ENCODE data around the gene KCNK10. TPM values are rescaled to one million over a fixed set of nuclear protein-coding genes. Genes with fewer than 3 reads are reported as not detected.

KCNK10 gene
- total RNA-seq, 4 donors from 2014 or later, result 0.02 TPM; not detected in 3

GRCh38 chr14:88296351-88296750, 26.7 kb downstream of the KCNK10 start:
- TF ChIP-seq POLR2A (IDR thresholded peaks at IDR 0.05) (no peak), CTCF (IDR thresholded peaks at IDR 0.05) (no peak)
- DNase-seq (ENCODE audit: low spot score in 2 of 2), result no peak
- intact Hi-C loops (cut with DNase I; ENCODE audit: low total_unique reads), result no loop called here
- 80 to 84% methylated on average over 4 of the region's 4 CpGs for WGBS, 2 donors
- H3K4me3 ChIP-seq (ENCODE audit: low read depth, poor library complexity, severe bottlenecking), result no peak overlapping the region

- WGBS, 2 donors, result 61 to 70% methylated on average over 3 of the region's 3 CpGs
- no peak for DNase-seq (ENCODE audit: low spot score in 2 of 2)
- intact Hi-C loops (cut with DNase I; ENCODE audit: low total_unique reads), result no loop called here
- H3K4me3 ChIP-seq (ENCODE audit: low read depth, poor library complexity, severe bottlenecking), result no peak overlapping the region
- no peak for TF ChIP-seq POLR2A (IDR thresholded peaks at IDR 0.05)
- no peak for TF ChIP-seq CTCF (IDR thresholded peaks at IDR 0.05)
These were observed 33.1 kb downstream of the KCNK10 start for GRCh38 chr14:88289996-88290395.

GRCh38 chr14:88289234-88289633, 33.8 kb downstream of the KCNK10 start:
- DNase-seq (ENCODE audit: low spot score in 2 of 2), result no peak
- TF ChIP-seq CTCF (IDR thresholded peaks at IDR 0.05) (no peak), POLR2A (IDR thresholded peaks at IDR 0.05) (no peak)
- intact Hi-C loops (cut with DNase I; ENCODE audit: low total_unique reads), result no loop called here
- no peak overlapping the region for H3K4me3 ChIP-seq (ENCODE audit: low read depth, poor library complexity, severe bottlenecking)

GRCh38 chr14:88286309-88286708, 36.8 kb downstream of the KCNK10 start:
- no peak for TF ChIP-seq CTCF (IDR thresholded peaks at IDR 0.05)
- TF ChIP-seq POLR2A (IDR thresholded peaks at IDR 0.05), result no peak
- intact Hi-C loops (cut with DNase I; ENCODE audit: low total_unique reads), result no loop called here
- no peak for DNase-seq (ENCODE audit: low spot score in 2 of 2)
- H3K4me3 ChIP-seq (ENCODE audit: low read depth, poor library complexity, severe bottlenecking), result no peak overlapping the region
- WGBS, 2 donors, result 31 to 37% methylated on average over 1 of the region's 1 CpG

GRCh38 chr14:88281447-88281846, 41.6 kb downstream of the KCNK10 start:
- intact Hi-C loops (cut with DNase I; ENCODE audit: low total_unique reads), result no loop called here
- WGBS, 2 donors, result 73 to 74% methylated on average over 3 of the region's 3 CpGs
- TF ChIP-seq POLR2A (IDR thresholded peaks at IDR 0.05) (no peak), CTCF (IDR thresholded peaks at IDR 0.05) (no peak)
- DNase-seq (ENCODE audit: low spot score in 2 of 2), result no peak
- H3K4me3 ChIP-seq (ENCODE audit: low read depth, poor library complexity, severe bottlenecking), result no peak overlapping the region

GRCh38 chr14:88276923-88277596, 46.0 kb downstream of the KCNK10 start:
- intact Hi-C loops (cut with DNase I; ENCODE audit: low total_unique reads), result no loop called here
- TF ChIP-seq POLR2A (IDR thresholded peaks at IDR 0.05) (no peak), CTCF (IDR thresholded peaks at IDR 0.05) (no peak)
- WGBS, 2 donors, result 82% methylated on average over 3 of the region's 3 CpGs
- no peak overlapping the region for H3K4me3 ChIP-seq (ENCODE audit: low read depth, poor library complexity, severe bottlenecking)
- DNase-seq (ENCODE audit: low spot score in 2 of 2), result no peak

All from lower leg skin (tissue), 4 donors.